Tibial nerve (tissue), 4 donors: ENCODE measurements around the gene GLRA1.

Source experiments
- EP300 ChIP-seq, 2 donors: sonication (generic); formaldehyde crosslinking; IDR thresholded peaks; one replicate each; pipeline ENCODE4 v1.6.1; 2017; ENCODE audit warnings: antibody characterized with exemption in 2 of 2, mild to moderate bottlenecking in 1 of 2
- POLR2A ChIP-seq, 2 donors: fragments of 450-650 bp; IDR thresholded peaks; one replicate each; pipeline ENCODE4 v1.6.1; 2017; ENCODE audit warnings: antibody characterized with exemption in 2 of 2, mild to moderate bottlenecking in 2 of 2, moderate library complexity in 2 of 2
- TF ChIP-seq, protein P1 (sequence below), 5 experiments: fragments of 200-600 bp in 3 of 5; fragments of 450-650 bp in 2 of 5; sonication (generic) in 3 of 5; IDR thresholded peaks; one replicate each; pipeline ENCODE4 v1.5.1; 2016 to 2019; ENCODE audit warnings: antibody characterized with exemption in 5 of 5, mild to moderate bottlenecking in 3 of 5, moderate library complexity in 2 of 5

DNA sequence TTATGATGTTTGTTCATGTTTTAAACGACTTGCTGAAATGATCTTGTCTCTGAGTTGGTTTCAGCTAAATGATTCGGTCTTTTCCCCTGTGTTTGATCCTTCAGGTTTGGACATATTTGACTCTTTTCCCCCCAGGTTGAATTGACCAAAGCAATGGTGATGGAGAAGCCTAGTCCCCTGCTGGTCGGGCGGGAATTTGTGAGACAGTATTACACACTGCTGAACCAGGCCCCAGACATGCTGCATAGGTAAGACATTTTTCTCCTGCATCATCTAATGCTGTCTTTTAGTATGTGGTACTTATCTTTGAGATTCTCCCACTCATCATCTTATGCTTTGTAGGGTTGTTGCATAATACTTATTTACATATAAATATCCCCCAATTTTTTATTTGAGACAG, 138.2 kb downstream of the GLRA1 start:
- TF ChIP-seq, protein P1, sequence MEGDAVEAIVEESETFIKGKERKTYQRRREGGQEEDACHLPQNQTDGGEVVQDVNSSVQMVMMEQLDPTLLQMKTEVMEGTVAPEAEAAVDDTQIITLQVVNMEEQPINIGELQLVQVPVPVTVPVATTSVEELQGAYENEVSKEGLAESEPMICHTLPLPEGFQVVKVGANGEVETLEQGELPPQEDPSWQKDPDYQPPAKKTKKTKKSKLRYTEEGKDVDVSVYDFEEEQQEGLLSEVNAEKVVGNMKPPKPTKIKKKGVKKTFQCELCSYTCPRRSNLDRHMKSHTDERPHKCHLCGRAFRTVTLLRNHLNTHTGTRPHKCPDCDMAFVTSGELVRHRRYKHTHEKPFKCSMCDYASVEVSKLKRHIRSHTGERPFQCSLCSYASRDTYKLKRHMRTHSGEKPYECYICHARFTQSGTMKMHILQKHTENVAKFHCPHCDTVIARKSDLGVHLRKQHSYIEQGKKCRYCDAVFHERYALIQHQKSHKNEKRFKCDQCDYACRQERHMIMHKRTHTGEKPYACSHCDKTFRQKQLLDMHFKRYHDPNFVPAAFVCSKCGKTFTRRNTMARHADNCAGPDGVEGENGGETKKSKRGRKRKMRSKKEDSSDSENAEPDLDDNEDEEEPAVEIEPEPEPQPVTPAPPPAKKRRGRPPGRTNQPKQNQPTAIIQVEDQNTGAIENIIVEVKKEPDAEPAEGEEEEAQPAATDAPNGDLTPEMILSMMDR (IDR thresholded peaks at IDR 0.05), result no peak
- no peak for TF ChIP-seq EP300 (IDR thresholded peaks at IDR 0.05)
- no peak for TF ChIP-seq POLR2A (IDR thresholded peaks at IDR 0.05)
